Vagina (tissue), 2 donors: ENCODE data around the gene CDK2AP2. TPM values are rescaled to one million over a fixed set of nuclear protein-coding genes. Genes with fewer than 3 reads are reported as not detected.

ENCODE experiments used
- DNase-seq, 2 donors: peaks; one replicate each; pipeline ENCODE4 v3.0.0-alpha.2; 2017; ENCODE audit errors: extremely low spot score in 2 of 2
- H3K27ac ChIP-seq: fragments of 200-600 bp; sonication (generic); one replicate; pipeline ENCODE4 v1.5.1; 2019
- H3K27me3 ChIP-seq: fragments of 200-600 bp; sonication (generic); one replicate; pipeline ENCODE4 v1.5.1; 2019
- H3K36me3 ChIP-seq, 2 donors: fragments of 200-600 bp; sonication (generic); one replicate each; pipeline ENCODE4 v1.5.1; 2017 to 2019
- H3K4me1 ChIP-seq: fragments of 200-600 bp; sonication (generic); one replicate; pipeline ENCODE4 v1.5.1; 2019
- H3K4me3 ChIP-seq, 2 donors: fragments of 200-600 bp; sonication (generic); 1 replicate in 1 of 2; 2 replicates in 1 of 2; pipeline ENCODE4 v1.5.1; 2016 to 2019
- H3K9me3 ChIP-seq: fragments of 200-600 bp; sonication (generic); one replicate; pipeline ENCODE4 v1.5.1; 2019
- CTCF ChIP-seq, 3 experiments: fragments of 450-650 bp in 2 of 3; fragments of 200-600 bp in 1 of 3; sonication (generic) in 1 of 3; IDR thresholded peaks; one replicate each; pipeline ENCODE4 v1.5.1; 2017 to 2019; ENCODE audit warnings: antibody characterized with exemption in 3 of 3, mild to moderate bottlenecking in 2 of 3, moderate library complexity in 2 of 3
- POLR2A ChIP-seq, 2 donors: fragments of 450-650 bp; IDR thresholded peaks; one replicate each; pipeline ENCODE4 v1.6.1; 2017; ENCODE audit warnings: antibody characterized with exemption in 2 of 2, mild to moderate bottlenecking in 2 of 2, moderate library complexity in 2 of 2
- POLR2AphosphoS5 ChIP-seq, 2 donors: sonication (generic); formaldehyde crosslinking; IDR thresholded peaks; one replicate each; pipeline ENCODE4 v1.9.0; 2017; ENCODE audit warnings: antibody characterized with exemption in 2 of 2, mild to moderate bottlenecking in 2 of 2, low read depth in 1 of 2; ENCODE audit not compliant: insufficient read depth in 1 of 2
- intact Hi-C: fragments of 100-400 bp; cut with DNase I; formaldehyde crosslinking; loops from one replicate; pipeline ENCODE4 v1.15.1; 2023
- total RNA-seq: library from RNA; depleted of rRNA; stranded (reverse); fragments of >200 nt; gene quantifications from one replicate; pipeline ENCODE4 v1.2.3, GENCODE V29; 2016

The CDK2AP2 gene
- total RNA-seq, 1 donor from 2014 or later, result 46.4 TPM

GRCh38 chr11:67545280-67545679, 37.3 kb upstream of the CDK2AP2 start:
- Histone ChIP-seq H3K9me3 (no peaks in the 10 kb centered on the region), H3K4me1 (no peaks in the 10 kb centered on the region), H3K27me3 (no peaks in the 10 kb centered on the region), H3K36me3 (no peaks in the 10 kb centered on the region), H3K27ac (no peak overlapping the region), H3K4me3 (no peak overlapping the region)
- intact Hi-C loops, result no loop called here
- no peak for DNase-seq
- TF ChIP-seq POLR2A (IDR thresholded peaks at IDR 0.05) (no peak), POLR2AphosphoS5 (IDR thresholded peaks at IDR 0.05; ENCODE audit: insufficient read depth in 1 of 2, low read depth in 1 of 2) (no peak), CTCF (IDR thresholded peaks at IDR 0.05) (no peak)

- TF ChIP-seq POLR2A (IDR thresholded peaks at IDR 0.05) (no peak), CTCF (IDR thresholded peaks at IDR 0.05) (no peak), POLR2AphosphoS5 (IDR thresholded peaks at IDR 0.05; ENCODE audit: insufficient read depth in 1 of 2, low read depth in 1 of 2) (no peak)
- Histone ChIP-seq H3K27ac (no peak overlapping the region), H3K27me3 (no peaks in the 10 kb centered on the region), H3K36me3 (no peaks in the 10 kb centered on the region), H3K4me1 (no peaks in the 10 kb centered on the region), H3K4me3 (no peak overlapping the region), H3K9me3 (no peaks in the 10 kb centered on the region)
- no peak for DNase-seq
- intact Hi-C loops, result no loop called here
These were observed 36.8 kb upstream of the CDK2AP2 start for GRCh38 chr11:67544616-67545242.

GRCh38 chr11:67543585-67543984, 35.6 kb upstream of the CDK2AP2 start:
- TF ChIP-seq CTCF (IDR thresholded peaks at IDR 0.05) (no peak), POLR2AphosphoS5 (IDR thresholded peaks at IDR 0.05; ENCODE audit: insufficient read depth in 1 of 2, low read depth in 1 of 2) (no peak), POLR2A (IDR thresholded peaks at IDR 0.05) (no peak)

DNA sequence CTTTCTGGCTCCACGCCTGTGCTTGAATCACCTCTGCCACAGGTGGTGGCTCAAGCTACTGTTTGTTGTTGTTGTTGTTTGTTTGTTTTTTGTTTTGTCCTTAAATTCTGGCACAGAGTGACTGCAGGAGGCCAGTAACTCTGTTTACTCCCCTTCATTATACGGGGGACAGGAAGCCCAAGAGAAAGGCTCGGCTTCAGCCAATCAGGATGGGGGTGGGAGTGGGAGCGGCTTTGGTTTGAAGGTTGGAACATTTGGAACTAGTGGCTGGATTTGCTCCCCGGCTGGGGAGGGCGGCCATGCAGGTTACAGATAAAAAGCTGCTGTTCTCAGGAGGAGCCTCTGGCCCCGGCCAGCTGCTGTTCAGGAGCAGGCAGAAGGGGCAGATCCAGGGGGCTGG, 35.0 kb upstream of the CDK2AP2 start:
- Histone ChIP-seq H3K9me3 (no peaks in the 10 kb centered on the region), H3K4me1 (no peaks in the 10 kb centered on the region), H3K36me3 (no peaks in the 10 kb centered on the region), H3K27me3 (no peaks in the 10 kb centered on the region), H3K27ac (no peak overlapping the region), H3K4me3 (no peak overlapping the region)
- intact Hi-C loops, result no loop called here
- no peak for TF ChIP-seq CTCF (IDR thresholded peaks at IDR 0.05)
- no peak for TF ChIP-seq POLR2AphosphoS5 (IDR thresholded peaks at IDR 0.05; ENCODE audit: insufficient read depth in 1 of 2, low read depth in 1 of 2)
- no peak for TF ChIP-seq POLR2A (IDR thresholded peaks at IDR 0.05)
- DNase-seq, result no peak

More at GRCh38 chr11:67543585-67543984, 35.6 kb upstream of the CDK2AP2 start:
- Histone ChIP-seq H3K27me3 (no peaks in the 10 kb centered on the region), H3K4me1 (no peaks in the 10 kb centered on the region), H3K9me3 (no peaks in the 10 kb centered on the region), H3K36me3 (no peaks in the 10 kb centered on the region), H3K27ac (no peak overlapping the region), H3K4me3 (no peak overlapping the region)
- intact Hi-C loops, result no loop called here
- DNase-seq, result no peak

GRCh38 chr11:67542169-67542568, 34.2 kb upstream of the CDK2AP2 start:
- intact Hi-C loops, result no loop called here
- no peak overlapping the region for H3K27ac ChIP-seq
- no peaks in the 10 kb centered on the region for H3K36me3 ChIP-seq
- TF ChIP-seq POLR2A (IDR thresholded peaks at IDR 0.05) (no peak), POLR2AphosphoS5 (IDR thresholded peaks at IDR 0.05; ENCODE audit: insufficient read depth in 1 of 2, low read depth in 1 of 2) (no peak), CTCF (IDR thresholded peaks at IDR 0.05) (no peak)
- no peaks in the 10 kb centered on the region for H3K9me3 ChIP-seq
- H3K4me3 ChIP-seq, result no peak overlapping the region
- no peak for DNase-seq
- H3K4me1 ChIP-seq, result no peaks in the 10 kb centered on the region
- H3K27me3 ChIP-seq, result no peaks in the 10 kb centered on the region
